Measurements from ENCODE around the gene RBM8A.

Gene RBM8A
- 23.3 to 46.3 (median 38.8) reads per million in 18 experiments for total RNA-seq

GRCh38 chr1:145927063-145927886 is at the start of gene RBM8A:
TSS of gene RBM8A (minus strand) at chr1:145927484. CDS start at chr1:145927426, 58 bp downstream.
- peak; percentile 99 for DNase-seq

- no peak for DNase-seq
Measured at GRCh38 chr1:145977016-145977415, 49.7 kb upstream of the RBM8A start.

GRCh38 chr1:145975216-145975615 is 47.9 kb upstream of the RBM8A start:
- no peak for DNase-seq

- DNase-seq: no peak
Measured at GRCh38 chr1:145974721-145975120, 47.4 kb upstream of the RBM8A start.

GRCh38 chr1:145972580-145972979 is 45.3 kb upstream of the RBM8A start:
- peak in 1 of 2 donors; percentile 2 for DNase-seq

GRCh38 chr1:145967288-145967687 is 40.0 kb upstream of the RBM8A start:
- DNase-seq: peak in 1 of 2 donors; percentile 1

- DNase-seq: peak in 1 of 2 donors; percentile 0
Measured at GRCh38 chr1:145965119-145965744, 37.9 kb upstream of the RBM8A start.

- peak; percentile 94 to 95 for DNase-seq
Measured at GRCh38 chr1:145964328-145965118, 37.2 kb upstream of the RBM8A start, which contains the start of the genes ANKRD34A and POLR3GL. TSS of gene ANKRD34A (minus strand) at chr1:145964575. CDS start at chr1:145961759, 2,816 bp downstream. TSS of gene POLR3GL (plus strand) at chr1:145964690. CDS start at chr1:145974866, 10,176 bp downstream.

- DNase-seq: peak in 1 of 2 donors; percentile 4
Measured at GRCh38 chr1:145963265-145964019, 36.2 kb upstream of the RBM8A start.

- peak in 1 of 2 donors; percentile 3 for DNase-seq
Measured at GRCh38 chr1:145962157-145963102, 35.1 kb upstream of the RBM8A start.

- peak in 1 of 2 donors; percentile 5 for DNase-seq
Measured at GRCh38 chr1:145961425-145962156, 34.3 kb upstream of the RBM8A start.

- DNase-seq: no peak
Measured at GRCh38 chr1:145961109-145961424, 33.8 kb upstream of the RBM8A start.

GRCh38 chr1:145960468-145961108 is 33.3 kb upstream of the RBM8A start:
- peak; percentile 29 to 40 for DNase-seq

GRCh38 chr1:145959957-145960467 is 32.7 kb upstream of the RBM8A start:
- DNase-seq: no peak

- DNase-seq: no peak
Measured at GRCh38 chr1:145959333-145959732, 32.0 kb upstream of the RBM8A start.

GRCh38 chr1:145958734-145959133 is 31.4 kb upstream of the RBM8A start:
- no peak for DNase-seq

GRCh38 chr1:145957443-145958319 is 30.4 kb upstream of the RBM8A start, which contains the start of gene LIX1L:
TSS of gene LIX1L (minus strand) at chr1:145958017. CDS start at chr1:145957927, 90 bp downstream.
- DNase-seq: peak; percentile 97 to 98

- no peak for DNase-seq
Measured at GRCh38 chr1:145956781-145957442, 29.6 kb upstream of the RBM8A start.

Measured in inflammatory macrophage (primary cell).